DMS53 treated with DMSO at 0.1 percent for 48 hours (cell line): Measurements from ENCODE around the gene JAKMIP2.

Experiments used
- DNase-seq: peaks from one replicate; lab custom pipeline; 2025; ENCODE audit not compliant: unreplicated experiment; lab: John Stamatoyannopoulos, UW

Gene JAKMIP2

GRCh38 chr5:147789820-147790219, 7.3 kb upstream of the JAKMIP2 start:
- DNase-seq: no peak

- no peak for DNase-seq
These were observed 5.5 kb upstream of the JAKMIP2 start for GRCh38 chr5:147788023-147788422.

GRCh38 chr5:147786142-147786541, 3.6 kb upstream of the JAKMIP2 start:
- no peak for DNase-seq

GRCh38 chr5:147784146-147784987, 1.8 kb upstream of the JAKMIP2 start:
- no peak for DNase-seq

- no peak for DNase-seq
These were observed 1.5 kb downstream of the JAKMIP2 start for GRCh38 chr5:147780924-147781573.

- DNase-seq: no peak
These were observed 2.8 kb downstream of the JAKMIP2 start for GRCh38 chr5:147779694-147780093.

GRCh38 chr5:147776989-147777388, 5.5 kb downstream of the JAKMIP2 start:
- DNase-seq: no peak

GRCh38 chr5:147773587-147773986, 8.9 kb downstream of the JAKMIP2 start:
- DNase-seq: no peak

GRCh38 chr5:147773139-147773538, 9.4 kb downstream of the JAKMIP2 start:
- DNase-seq: no peak

- DNase-seq: no peak
These were observed 15.5 kb downstream of the JAKMIP2 start for GRCh38 chr5:147767048-147767447.

GRCh38 chr5:147763791-147764525, 18.6 kb downstream of the JAKMIP2 start:
- no peak for DNase-seq

GRCh38 chr5:147760086-147760875, 22.2 kb downstream of the JAKMIP2 start:
- DNase-seq: no peak

GRCh38 chr5:147759441-147759840, 23.1 kb downstream of the JAKMIP2 start:
- no peak for DNase-seq

GRCh38 chr5:147756566-147756965, 26.0 kb downstream of the JAKMIP2 start:
- DNase-seq: peak; percentile 11

GRCh38 chr5:147754372-147755122, 28.0 kb downstream of the JAKMIP2 start:
- no peak for DNase-seq

- DNase-seq: no peak
These were observed 28.8 kb downstream of the JAKMIP2 start for GRCh38 chr5:147753765-147754164.

GRCh38 chr5:147752666-147753290, 29.8 kb downstream of the JAKMIP2 start:
- no peak for DNase-seq

GRCh38 chr5:147752033-147752432, 30.5 kb downstream of the JAKMIP2 start:
- no peak for DNase-seq

- DNase-seq: no peak
These were observed 31.2 kb downstream of the JAKMIP2 start for GRCh38 chr5:147751156-147751830.
